Measurements from ENCODE around the gene PCDHGA8. TPM values are rescaled to one million over a fixed set of nuclear protein-coding genes. Genes with fewer than 3 reads are reported as not detected.
"Not testable (repeated sequence)": the region's sequence is repeated elsewhere in the genome, so short reads cannot be mapped to it uniquely, and the experiment has no call there.

The PCDHGA8 gene
- total RNA-seq, 2 experiments from 2014 or later = 3.8 to 5.3 TPM

DNA sequence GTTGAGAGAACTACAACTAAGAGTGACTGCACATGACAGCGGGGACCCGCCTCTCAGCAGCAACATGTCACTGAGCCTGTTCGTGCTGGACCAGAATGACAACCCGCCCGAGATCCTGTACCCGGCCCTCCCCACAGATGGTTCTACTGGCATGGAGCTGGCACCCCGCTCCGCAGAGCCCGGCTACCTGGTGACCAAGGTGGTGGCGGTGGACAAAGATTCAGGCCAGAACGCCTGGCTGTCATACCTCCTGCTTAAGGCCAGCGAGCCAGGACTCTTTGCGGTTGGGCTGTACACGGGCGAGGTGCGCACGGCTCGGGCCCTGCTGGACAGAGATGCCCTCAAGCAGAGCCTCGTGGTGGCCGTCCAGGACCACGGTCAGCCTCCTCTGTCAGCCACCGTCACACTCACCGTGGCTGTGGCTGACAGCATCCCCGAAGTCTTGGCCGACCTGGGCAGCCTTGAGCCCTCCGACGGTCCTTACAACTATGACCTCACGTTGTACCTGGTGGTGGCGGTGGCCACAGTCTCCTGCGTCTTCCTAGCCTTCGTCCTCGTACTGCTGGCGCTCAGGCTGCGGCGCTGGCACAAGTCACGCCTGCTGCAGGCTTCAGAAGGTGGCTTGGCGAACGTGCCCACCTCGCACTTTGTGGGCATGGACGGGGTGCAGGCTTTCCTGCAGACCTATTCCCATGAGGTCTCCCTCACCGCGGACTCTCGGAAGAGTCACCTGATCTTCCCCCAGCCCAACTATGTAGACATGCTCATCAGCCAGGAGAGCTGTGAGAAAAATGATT is 7.8 kb upstream of the PCDHGA8 start:
- Histone ChIP-seq H3K4me3 (ENCODE audit: low read depth, low read length, poor library complexity, severe bottlenecking) (no peak overlapping the region), H3K9me2 (ENCODE audit: insufficient read depth, low read length) (no peaks in the 10 kb centered on the region), H3K4me1 (ENCODE audit: insufficient read depth, low read length, poor library complexity, severe bottlenecking) (no peaks in the 10 kb centered on the region), H3K9me3 (ENCODE audit: low read length) (no peaks in the 10 kb centered on the region), H3K4me2 (ENCODE audit: low read length) (no peak overlapping the region), H2AFZ (ENCODE audit: low read length) (no peak overlapping the region), H4K20me1 (ENCODE audit: insufficient read depth, low read length) (no peaks in the 10 kb centered on the region), H3K36me3 (ENCODE audit: insufficient read depth, low read length) (no peaks in the 10 kb centered on the region), H3K79me2 (ENCODE audit: insufficient read depth, low read depth, low read length) (no peaks in the 10 kb centered on the region), H3K27ac (ENCODE audit: low read depth, low read length, poor library complexity, severe bottlenecking) (no peak overlapping the region)
- ChIA-PET CTCF (ENCODE audit: unreplicated experiment) (no interaction called here), POLR2A (no interaction called here)
- no peak for TF ChIP-seq CTCF (conservative IDR thresholded peaks at IDR 0.05; ENCODE audit: low read length)
- TF ChIP-seq EZH2phosphoT487 (IDR thresholded peaks at IDR 0.05; ENCODE audit: borderline replicate concordance, low read depth, low read length) = no peak
- intact Hi-C loops (cut with micrococcal nuclease; ENCODE audit: unreplicated experiment) = no loop called here
- no peak for DNase-seq (ENCODE audit: low spot score)
- no TSS peak for BruUV-seq (replicated peaks)

GRCh38 chr5:141387557-141388311 is 4.7 kb upstream of the PCDHGA8 start, which contains the start of gene PCDHGB4:
TSS of gene PCDHGB4 (plus strand) at chr5:141387698. CDS start at chr5:141387885, 187 bp downstream.
- H3K79me2 ChIP-seq (ENCODE audit: insufficient read depth, low read depth, low read length); H3K4me1 ChIP-seq (ENCODE audit: insufficient read depth, low read length, poor library complexity, severe bottlenecking); H4K20me1 ChIP-seq (ENCODE audit: insufficient read depth, low read length); H3K36me3 ChIP-seq (ENCODE audit: insufficient read depth, low read length); H3K9me3 ChIP-seq (ENCODE audit: low read length); BruUV-seq (replicated peaks); H3K9me2 ChIP-seq (ENCODE audit: insufficient read depth, low read length); H2AFZ ChIP-seq (ENCODE audit: low read length); CTCF ChIA-PET (ENCODE audit: unreplicated experiment); H3K27ac ChIP-seq (ENCODE audit: low read depth, low read length, poor library complexity, severe bottlenecking): not testable (repeated sequence)
- Histone ChIP-seq H3K4me3 (ENCODE audit: low read depth, low read length, poor library complexity, severe bottlenecking) (peak within 1 kb of the TSS; percentile 61), H3K4me2 (ENCODE audit: low read length) (peak within 1 kb of the TSS; percentile 31; the same call in 1 of the 2 replicates)
- POLR2A ChIA-PET = interaction anchor here (0.6 to 1.4 kb wide), 2 partner anchors 9 to 119 kb away, joined by 3 to 4 read pairs; no protein-coding TSS in a partner anchor
- peak; percentile 75 for TF ChIP-seq CTCF (conservative IDR thresholded peaks at IDR 0.05; ENCODE audit: low read length)
- intact Hi-C loops (cut with micrococcal nuclease; ENCODE audit: unreplicated experiment) = loop anchor here (1.0 kb wide), 1 partner anchor 25 kb away; the partner anchor contains the start of gene PCDHGA10
- DNase-seq (ENCODE audit: low spot score) = peak; percentile 58
